ENCODE results near the gene SPTBN1. TPM values are rescaled to one million over a fixed set of nuclear protein-coding genes. Genes with fewer than 3 reads are reported as not detected.

The SPTBN1 gene
- total RNA-seq, 1 donor from 2014 or later = 813 TPM

DNA sequence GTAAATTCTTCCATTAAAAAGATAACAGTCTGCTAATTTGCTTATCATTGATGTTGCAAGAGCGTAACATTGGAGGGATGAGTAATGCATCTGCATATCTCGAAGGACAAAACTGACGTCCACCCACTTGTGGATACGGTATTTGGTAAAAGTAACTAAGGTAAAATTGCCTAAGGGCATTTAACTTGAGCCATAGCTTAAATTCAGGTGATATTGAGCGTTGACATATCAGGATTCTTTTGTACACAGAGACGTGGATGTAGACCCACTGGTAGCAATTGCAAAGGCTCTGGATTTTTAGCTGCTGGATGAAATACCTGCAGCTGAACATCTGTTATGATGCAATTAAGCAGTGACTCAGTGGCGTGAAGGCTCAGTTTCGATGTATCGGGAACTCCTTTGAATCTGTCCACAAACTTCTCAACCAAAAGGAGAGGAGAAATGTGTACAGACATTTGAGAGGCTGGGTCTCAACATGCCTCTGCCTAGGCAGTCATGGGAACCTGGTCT, 119.3 kb downstream of the SPTBN1 start:
- H3K27ac ChIP-seq = no peak overlapping the region
- no peak for DNase-seq
- H3K9me3 ChIP-seq = no peaks in the 10 kb centered on the region
- no peaks in the 10 kb centered on the region for H3K27me3 ChIP-seq
- peaks cover 6% of the 10 kb centered on the region for H3K36me3 ChIP-seq
- no peak overlapping the region for H3K4me3 ChIP-seq
- peaks cover 94% of the 10 kb centered on the region for H3K4me1 ChIP-seq
- intact Hi-C loops (cut with DNase I) = no loop called here
- no peak for ATAC-seq
- TF ChIP-seq, protein P1, sequence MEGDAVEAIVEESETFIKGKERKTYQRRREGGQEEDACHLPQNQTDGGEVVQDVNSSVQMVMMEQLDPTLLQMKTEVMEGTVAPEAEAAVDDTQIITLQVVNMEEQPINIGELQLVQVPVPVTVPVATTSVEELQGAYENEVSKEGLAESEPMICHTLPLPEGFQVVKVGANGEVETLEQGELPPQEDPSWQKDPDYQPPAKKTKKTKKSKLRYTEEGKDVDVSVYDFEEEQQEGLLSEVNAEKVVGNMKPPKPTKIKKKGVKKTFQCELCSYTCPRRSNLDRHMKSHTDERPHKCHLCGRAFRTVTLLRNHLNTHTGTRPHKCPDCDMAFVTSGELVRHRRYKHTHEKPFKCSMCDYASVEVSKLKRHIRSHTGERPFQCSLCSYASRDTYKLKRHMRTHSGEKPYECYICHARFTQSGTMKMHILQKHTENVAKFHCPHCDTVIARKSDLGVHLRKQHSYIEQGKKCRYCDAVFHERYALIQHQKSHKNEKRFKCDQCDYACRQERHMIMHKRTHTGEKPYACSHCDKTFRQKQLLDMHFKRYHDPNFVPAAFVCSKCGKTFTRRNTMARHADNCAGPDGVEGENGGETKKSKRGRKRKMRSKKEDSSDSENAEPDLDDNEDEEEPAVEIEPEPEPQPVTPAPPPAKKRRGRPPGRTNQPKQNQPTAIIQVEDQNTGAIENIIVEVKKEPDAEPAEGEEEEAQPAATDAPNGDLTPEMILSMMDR (IDR thresholded peaks at IDR 0.05) = no peak

DNA sequence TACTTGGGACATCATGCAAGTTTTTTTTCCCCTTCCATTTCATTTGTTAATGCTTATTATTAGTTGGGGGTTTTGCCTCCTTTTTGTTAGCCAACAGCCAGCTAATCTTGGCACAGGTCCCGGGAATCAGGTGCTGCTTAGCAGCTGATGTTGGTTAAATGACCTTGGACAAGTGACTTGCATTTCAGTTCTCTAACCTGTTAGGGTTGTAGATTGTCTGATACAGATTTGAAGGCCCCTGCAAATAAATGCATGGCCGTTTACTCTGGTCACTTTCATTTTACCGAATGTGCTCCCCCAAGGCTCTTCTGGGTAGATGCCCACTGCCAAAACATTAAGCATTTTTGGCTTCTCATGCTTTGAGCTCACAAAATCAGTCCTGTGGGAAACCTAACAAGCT, 120.9 kb downstream of the SPTBN1 start:
- ATAC-seq = no peak
- TF ChIP-seq, protein P1 (IDR thresholded peaks at IDR 0.05) = no peak
- H3K9me3 ChIP-seq = no peaks in the 10 kb centered on the region
- H3K27ac ChIP-seq = no peak overlapping the region
- intact Hi-C loops (cut with DNase I) = no loop called here
- H3K4me3 ChIP-seq = no peak overlapping the region
- H3K27me3 ChIP-seq = no peaks in the 10 kb centered on the region
- peaks cover 96% of the 10 kb centered on the region for H3K4me1 ChIP-seq
- DNase-seq = no peak
- H3K36me3 ChIP-seq = peaks cover 6% of the 10 kb centered on the region

DNA sequence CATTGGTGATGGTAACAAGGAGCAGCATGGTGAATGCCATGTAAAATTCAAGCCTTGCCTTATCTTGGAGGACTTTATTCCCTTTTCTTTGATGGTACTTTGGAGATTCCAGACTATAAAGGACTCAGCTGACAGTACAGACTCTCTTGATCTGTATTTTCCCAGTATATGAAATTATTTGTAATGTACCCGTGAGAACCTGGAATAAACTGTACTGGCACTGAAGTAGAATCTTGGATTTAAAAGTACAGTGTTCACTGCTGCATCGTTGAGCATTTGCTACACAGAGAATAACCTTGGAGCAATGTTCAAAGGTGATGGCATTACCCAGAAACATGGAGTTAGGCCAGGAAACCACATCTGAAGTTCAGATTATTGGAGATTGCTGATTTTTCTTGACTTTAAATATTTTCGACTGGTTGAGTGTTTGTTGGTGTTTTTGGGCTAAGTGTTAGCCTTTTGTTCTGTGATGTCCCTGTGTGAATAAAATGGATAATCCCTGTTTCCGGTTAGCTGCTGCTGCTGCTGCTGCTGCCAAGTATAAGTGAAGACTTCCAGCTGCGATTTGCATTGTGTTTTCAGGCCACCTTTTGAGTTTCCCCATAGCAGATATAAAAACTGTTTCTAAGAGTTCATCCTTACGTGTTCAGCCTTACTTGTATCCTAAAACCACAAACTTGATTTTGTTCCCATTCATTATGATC, 122.0 kb downstream of the SPTBN1 start:
- ATAC-seq (no peak), DNase-seq (no peak)
- Histone ChIP-seq H3K9me3 (no peaks in the 10 kb centered on the region), H3K4me3 (no peak overlapping the region), H3K36me3 (peaks cover 6% of the 10 kb centered on the region), H3K27ac (no peak overlapping the region), H3K4me1 (peaks cover 90% of the 10 kb centered on the region), H3K27me3 (no peaks in the 10 kb centered on the region)
- intact Hi-C loops (cut with DNase I) = no loop called here
- TF ChIP-seq, protein P1 (IDR thresholded peaks at IDR 0.05) = no peak

DNA sequence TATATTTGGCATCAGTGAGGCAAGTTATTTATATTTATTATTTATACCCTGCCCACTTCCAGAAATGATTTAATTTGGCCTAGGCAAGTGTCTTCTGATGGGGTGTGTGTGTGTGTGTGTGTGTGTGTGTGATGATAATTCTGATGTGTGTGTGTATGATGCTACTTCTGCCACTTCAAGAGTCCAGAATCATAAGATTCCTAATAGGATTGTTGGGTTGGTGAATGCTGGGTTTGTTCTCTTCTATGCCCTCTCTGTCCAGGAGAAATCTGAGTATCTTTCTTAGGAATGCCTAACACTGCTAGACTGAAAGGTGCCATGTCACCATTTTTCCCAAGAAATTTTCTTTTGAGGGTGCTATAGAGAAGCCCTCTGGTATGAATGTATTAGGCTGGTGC, 122.5 kb downstream of the SPTBN1 start:
- H3K4me3 ChIP-seq = no peak overlapping the region
- peaks cover 6% of the 10 kb centered on the region for H3K36me3 ChIP-seq
- H3K27me3 ChIP-seq = no peaks in the 10 kb centered on the region
- no peak for ATAC-seq
- H3K27ac ChIP-seq = no peak overlapping the region
- TF ChIP-seq, protein P1 (IDR thresholded peaks at IDR 0.05) = no peak
- no peak for DNase-seq
- intact Hi-C loops (cut with DNase I) = no loop called here
- H3K4me1 ChIP-seq = peaks cover 87% of the 10 kb centered on the region
- no peaks in the 10 kb centered on the region for H3K9me3 ChIP-seq

DNA sequence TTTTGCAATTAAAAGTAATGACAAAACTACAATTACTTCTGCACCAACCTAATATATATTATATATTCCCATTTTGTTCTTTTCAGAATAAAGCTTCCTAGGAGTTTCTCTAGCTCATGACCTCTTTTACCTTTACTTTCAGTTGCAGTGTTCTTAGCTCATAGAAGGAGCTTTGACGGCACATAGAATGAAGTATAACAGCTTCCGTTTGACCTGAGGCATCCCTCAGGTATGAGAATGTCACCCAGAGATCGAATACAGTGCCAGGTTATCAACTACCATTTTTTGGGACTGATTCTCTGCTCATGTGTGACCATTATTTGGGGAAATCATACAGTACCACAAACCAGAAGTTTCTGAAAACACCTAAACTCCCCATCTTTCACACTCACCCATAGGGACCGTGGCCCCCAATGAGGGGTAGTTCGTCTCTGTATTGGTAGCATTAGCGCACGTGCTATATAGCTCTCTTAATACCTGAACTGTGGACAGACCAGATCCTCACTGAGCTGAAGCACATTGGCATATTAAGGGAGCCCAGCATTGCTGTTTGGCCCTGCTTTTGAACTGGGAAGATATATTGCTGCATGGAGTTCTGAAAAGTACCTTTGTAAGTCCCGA, 123.0 kb downstream of the SPTBN1 start:
- intact Hi-C loops (cut with DNase I) = no loop called here
- no peaks in the 10 kb centered on the region for H3K9me3 ChIP-seq
- DNase-seq (no peak), ATAC-seq (no peak)
- H3K27me3 ChIP-seq = no peaks in the 10 kb centered on the region
- TF ChIP-seq, protein P1 (IDR thresholded peaks at IDR 0.05) = no peak
- H3K4me3 ChIP-seq = no peak overlapping the region
- H3K36me3 ChIP-seq = peaks cover 6% of the 10 kb centered on the region
- peaks cover 82% of the 10 kb centered on the region for H3K4me1 ChIP-seq
- H3K27ac ChIP-seq = peak overlapping the region; percentile 55

Data from upper lobe of right lung (tissue), 1 donor.